Inflammatory macrophage (primary cell): ENCODE measurements around the gene NPBWR2.
"Not testable (repeated sequence)": the region's sequence is repeated elsewhere in the genome, so short reads cannot be mapped to it uniquely, and the experiment has no call there.

Experiments
- DNase-seq, 2 donors: peaks; one replicate each; pipeline ENCODE4 v3.0.0-alpha.2; 2020 to 2022

Gene NPBWR2

GRCh38 chr20:64102647-64103354 is 4.6 kb downstream of the NPBWR2 start:
- no peak for DNase-seq

- peak in 1 of 2 donors; percentile 45 for DNase-seq
These were observed 5.4 kb downstream of the NPBWR2 start for GRCh38 chr20:64101731-64102621.

- DNase-seq, result no peak
These were observed 6.2 kb downstream of the NPBWR2 start for GRCh38 chr20:64100946-64101688.

GRCh38 chr20:64100566-64100888 is 6.8 kb downstream of the NPBWR2 start:
- no peak for DNase-seq

- no peak for DNase-seq
These were observed 7.3 kb downstream of the NPBWR2 start for GRCh38 chr20:64099880-64100565.

- DNase-seq, result no peak
These were observed 8.1 kb downstream of the NPBWR2 start for GRCh38 chr20:64099086-64099786.

- no peak for DNase-seq
These were observed 8.8 kb downstream of the NPBWR2 start for GRCh38 chr20:64098471-64099013.

- DNase-seq, result no peak
These were observed 10.8 kb downstream of the NPBWR2 start for GRCh38 chr20:64096535-64096934.

- DNase-seq, result no peak
These were observed 11.4 kb downstream of the NPBWR2 start for GRCh38 chr20:64095927-64096326.

- DNase-seq, result no peak
These were observed 11.9 kb downstream of the NPBWR2 start for GRCh38 chr20:64095455-64095854.

GRCh38 chr20:64093013-64093503 is 14.3 kb downstream of the NPBWR2 start:
- DNase-seq, result no peak

GRCh38 chr20:64092258-64093012 is 14.9 kb downstream of the NPBWR2 start:
- DNase-seq, result no peak

GRCh38 chr20:64091770-64092169 is 15.6 kb downstream of the NPBWR2 start:
- no peak for DNase-seq

- no peak for DNase-seq
These were observed 16.0 kb downstream of the NPBWR2 start for GRCh38 chr20:64091340-64091739.

- DNase-seq, result no peak
These were observed 17.2 kb downstream of the NPBWR2 start for GRCh38 chr20:64090165-64090564.

GRCh38 chr20:64088586-64088985 is 18.8 kb downstream of the NPBWR2 start:
- DNase-seq, result not testable (repeated sequence)

GRCh38 chr20:64087226-64087825 is 20.0 kb downstream of the NPBWR2 start:
- DNase-seq, result not testable (repeated sequence)

GRCh38 chr20:64086801-64087200 is 20.6 kb downstream of the NPBWR2 start:
- DNase-seq, result no peak

- no peak for DNase-seq
These were observed 22.6 kb downstream of the NPBWR2 start for GRCh38 chr20:64084685-64085152.
